GM18507 (cell line): ENCODE data around the gene SGF29.
"Not testable (repeated sequence)": the region's sequence is repeated elsewhere in the genome, so short reads cannot be mapped to it uniquely, and the experiment has no call there.

Experiments used
- DNase-seq: peaks from one replicate; pipeline ENCODE4 v3.0.0; 2011; ENCODE audit warnings: low read depth; ENCODE audit not compliant: insufficient read length; ENCODE audit errors: extremely low spot score
- FAIRE-seq: peaks from 2 replicates; lab custom pipeline; 2011; peaks lifted over from hg19 to GRCh38; lab: Jason Lieb, UNC

The SGF29 gene

DNA sequence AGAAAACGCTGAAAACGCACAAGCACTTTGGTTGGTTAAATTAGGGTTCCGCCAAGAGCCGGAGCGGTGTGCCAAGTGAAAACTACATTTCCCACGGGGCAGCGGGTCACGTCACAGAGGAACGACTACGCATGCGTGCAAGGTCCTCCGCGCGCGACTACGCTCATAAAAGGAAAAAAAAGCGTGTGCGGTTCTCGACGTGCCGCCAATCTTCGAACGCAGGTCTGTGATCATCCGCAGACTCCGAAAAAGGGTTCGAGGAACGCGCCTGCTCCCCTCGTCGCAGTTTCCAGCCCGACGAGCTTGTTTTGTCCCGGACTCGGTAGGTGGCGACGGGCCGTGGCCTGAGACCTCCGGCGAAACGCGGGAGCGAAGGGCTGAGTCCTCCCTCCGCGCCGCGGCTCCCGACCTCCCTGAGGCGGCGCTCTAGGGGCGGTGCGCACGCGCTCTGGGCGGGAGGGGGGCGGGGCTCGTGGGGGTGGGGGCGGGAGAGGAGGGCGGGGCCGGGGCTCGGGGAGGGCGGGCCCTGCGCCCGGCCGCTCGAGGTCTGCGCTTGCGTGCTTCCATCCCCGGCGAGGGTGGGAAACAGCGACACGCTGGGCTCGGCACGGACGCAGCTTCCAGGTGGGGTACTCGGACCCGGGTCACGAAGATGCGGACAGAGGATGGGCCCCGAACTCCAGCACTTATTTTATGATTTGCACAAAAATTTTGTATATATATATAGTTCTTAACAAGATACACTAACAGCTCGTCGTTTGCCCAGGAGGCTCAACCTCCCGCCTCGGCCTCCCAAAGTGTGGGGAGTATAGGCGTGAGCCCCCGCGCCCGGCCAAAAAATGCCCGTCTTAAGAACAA is at the start of gene SGF29:
Gene SGF29, plus strand, starts transcription at position 145 of the 858 bp plus-strand sequence. CDS start 27,150 bp downstream, outside the sequence.
- FAIRE-seq (peak; percentile 88), DNase-seq (peak; percentile 86)

DNA sequence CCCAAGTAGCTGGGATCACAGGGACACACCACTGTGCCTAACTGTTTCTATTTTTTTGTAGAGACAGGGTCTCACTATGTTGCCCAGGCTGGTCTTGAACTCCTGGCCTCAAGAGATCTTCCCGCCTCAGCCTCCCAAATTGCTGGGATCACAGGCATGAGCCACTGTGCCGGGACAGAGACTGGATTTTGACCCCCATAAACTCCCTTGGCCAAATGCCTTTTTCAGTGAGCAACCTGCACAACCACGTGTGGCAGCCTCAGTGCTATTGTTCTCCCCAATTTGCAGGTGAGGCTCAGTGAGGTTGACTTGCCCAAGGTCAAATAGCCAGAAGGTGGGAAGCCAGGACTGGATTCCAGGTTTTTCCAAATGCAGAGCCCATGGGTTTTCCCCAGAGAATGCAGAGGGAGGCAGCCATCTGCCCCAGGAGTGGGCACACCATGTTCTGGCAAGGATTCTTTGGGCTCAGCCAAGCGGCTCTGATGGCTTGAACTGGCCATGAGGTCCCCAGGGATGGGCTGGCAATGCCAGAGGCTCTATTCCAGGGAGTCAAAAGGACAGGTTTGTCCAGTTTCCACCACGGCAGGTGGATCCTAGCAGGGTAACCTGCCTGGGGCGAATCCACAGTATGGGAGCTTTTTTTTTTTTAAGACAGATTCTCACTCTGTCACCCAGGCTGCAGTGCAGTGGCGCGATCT is 48.9 kb upstream of the SGF29 start:
- no peak for FAIRE-seq
- no peak for DNase-seq

DNA sequence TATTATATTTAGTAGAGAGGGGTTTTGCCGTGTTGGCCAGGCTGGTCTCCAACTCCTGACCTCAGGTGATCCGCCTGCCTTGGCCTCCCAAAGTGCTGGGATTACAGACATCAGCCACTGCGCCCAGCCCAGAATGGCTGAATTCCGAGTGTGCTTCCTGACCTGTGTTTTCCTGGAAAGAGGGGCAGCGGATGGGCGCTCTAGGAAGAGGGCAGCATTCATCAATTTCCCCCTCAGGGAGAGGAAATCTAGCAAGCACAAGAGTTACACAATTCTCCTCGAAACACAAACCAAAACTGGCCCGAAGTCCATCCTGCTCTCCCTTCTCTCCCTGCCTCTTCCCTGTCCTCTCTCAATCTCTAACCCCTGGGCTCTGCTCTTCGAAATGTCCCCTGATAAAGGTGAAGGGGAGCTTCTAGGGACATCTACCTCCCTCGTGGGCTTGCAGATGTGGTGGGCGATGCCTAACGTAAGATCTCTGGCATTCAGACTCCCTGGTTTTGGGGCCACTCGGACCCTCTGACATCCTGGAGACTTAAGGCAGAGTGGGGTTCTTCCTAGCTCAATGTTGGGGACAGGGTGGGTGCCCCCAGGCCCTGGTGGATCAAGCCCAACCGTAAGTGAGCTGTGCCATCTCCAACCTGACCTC is 48.1 kb upstream of the SGF29 start:
- FAIRE-seq, result no peak
- DNase-seq, result no peak

DNA sequence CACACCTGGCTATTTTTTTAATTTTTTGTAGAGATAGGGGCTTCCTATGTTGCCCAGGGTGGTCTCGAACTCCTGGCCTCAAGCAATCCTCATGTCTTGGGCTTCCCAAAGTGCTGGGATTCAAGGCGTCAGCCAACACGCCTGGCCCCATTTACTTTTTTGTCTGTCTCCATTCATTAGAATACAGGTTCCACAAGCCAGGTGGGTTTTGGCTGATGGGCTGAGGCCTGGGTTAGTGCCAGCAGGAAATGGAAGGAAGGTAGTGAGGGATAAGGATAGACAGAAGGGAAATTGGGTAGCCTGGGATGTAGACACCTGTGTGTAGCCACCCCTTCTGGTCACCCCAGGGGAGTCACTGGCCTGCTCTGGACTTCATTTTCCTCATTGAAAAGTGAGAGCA is 42.7 kb upstream of the SGF29 start:
- FAIRE-seq (no peak), DNase-seq (no peak)

DNA sequence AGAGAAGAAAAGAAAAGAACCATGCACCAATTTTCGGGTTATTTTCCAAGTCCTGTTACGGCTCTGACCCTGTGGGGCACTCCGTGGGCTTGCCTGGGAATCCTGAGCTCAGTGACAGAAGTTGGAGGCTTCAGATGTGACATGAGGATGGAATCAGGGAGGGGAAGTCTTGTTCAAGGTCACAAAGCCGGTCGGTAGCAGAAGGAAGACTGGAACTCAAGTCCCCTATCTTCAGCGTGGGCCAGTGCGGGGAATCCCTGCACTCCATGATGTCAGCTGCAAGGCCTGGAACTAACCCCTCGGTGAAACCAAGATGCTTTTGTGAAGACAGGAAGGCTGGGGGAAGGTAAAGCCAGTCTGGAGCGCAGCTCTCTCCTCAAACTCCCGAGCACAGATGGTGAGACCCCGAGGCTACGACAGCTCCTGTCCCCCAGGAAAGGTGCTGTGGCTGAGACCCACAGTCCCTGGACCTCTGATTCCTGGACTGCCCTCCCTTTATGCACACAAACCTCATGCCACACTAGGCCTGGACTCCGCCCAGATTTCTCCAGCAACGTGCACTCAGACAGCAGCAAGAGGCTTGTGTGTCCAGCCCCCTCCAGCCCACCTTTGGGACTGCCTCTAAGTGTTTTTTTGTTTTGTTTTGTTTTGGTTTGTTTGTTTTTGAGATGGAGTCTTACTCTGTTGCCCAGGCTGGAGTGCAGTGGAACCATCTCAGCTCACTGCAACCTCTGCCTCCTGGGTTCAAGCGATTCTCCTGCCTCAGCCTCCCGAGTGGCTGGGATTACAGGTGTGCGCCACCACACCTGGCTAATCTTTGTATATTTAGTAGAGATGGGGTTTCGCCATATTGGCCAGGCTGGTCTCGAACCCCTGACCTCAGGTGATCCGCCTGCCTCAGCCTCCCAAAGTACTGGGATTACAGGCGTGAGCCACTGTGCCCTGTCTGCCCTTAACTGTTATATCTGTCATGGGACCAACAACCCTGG is 41.6 kb upstream of the SGF29 start:
- FAIRE-seq (no peak), DNase-seq (no peak)

DNA sequence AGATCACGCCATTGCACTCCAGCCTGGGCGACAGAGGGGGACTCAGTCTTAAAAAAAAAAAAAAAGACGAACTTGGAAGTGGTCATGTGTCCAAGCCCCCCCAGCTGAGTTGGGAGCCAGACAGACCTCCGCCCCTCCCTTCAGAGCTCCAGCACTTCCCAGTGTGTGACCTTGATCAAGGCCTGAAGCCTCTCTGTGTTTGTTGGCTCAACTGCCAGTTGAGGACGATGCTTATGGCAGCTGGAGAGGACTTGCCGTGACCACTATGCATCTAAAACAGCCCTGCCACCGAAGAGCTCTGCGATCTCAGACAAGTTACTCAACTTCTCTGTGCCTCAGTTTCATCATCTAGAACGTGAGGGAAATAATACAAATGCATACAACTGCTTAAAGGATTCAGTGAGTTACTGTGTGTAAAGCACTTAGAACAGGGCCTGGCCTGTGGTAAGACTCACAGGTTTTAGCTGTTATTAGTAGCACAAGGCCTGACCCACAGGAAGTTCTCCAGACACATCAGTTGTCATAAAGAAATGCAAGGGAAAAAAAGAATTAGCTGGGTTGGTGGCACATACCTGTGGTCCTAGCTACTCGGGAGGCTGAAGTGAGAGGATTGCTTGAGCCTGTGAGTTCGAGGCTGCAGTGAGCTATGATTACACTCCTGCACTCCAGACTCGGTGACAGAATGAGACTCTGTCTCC is 40.1 kb upstream of the SGF29 start:
- FAIRE-seq (no peak), DNase-seq (no peak)

DNA sequence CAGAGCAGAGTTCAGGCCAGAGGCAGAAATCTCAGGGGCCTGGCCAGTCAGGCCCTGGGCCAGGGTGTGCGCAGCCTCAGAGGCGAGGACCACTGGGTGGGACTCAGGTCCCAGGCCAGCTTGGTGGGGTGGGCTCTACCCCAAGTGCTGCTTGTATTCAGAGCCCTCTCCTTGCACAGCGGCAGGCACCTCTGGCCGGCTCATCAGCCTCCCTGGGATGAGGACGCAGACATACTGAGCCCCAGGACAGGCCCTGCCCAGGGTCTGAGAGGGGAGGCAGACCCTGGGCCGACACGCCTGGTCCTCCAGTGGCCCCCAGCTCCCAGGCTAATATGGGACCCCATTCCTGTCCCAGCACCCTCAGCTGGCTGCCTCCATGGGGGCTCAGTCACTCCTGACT is 39.5 kb upstream of the SGF29 start:
- DNase-seq (no peak), FAIRE-seq (no peak)

DNA sequence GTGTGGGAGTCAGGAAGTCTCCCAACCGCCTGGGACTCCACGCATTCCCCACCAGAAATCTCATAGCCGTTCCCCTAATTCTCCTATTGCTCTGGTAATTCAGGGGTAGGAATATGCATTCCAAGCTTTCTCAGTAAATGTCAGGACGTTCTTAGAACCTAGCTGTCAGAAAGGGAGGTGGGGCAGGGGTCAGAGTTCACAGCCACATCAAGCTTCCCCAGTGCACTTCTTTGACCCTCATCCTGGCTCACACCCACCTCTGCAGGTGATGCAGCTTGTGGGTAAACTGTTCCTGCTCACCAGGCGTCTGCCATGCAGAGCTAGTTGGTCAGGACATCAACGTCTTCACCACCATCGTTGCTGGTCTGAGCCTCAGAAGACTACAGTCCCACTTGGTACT is 33.0 kb upstream of the SGF29 start:
- FAIRE-seq, result no peak
- DNase-seq, result no peak

DNA sequence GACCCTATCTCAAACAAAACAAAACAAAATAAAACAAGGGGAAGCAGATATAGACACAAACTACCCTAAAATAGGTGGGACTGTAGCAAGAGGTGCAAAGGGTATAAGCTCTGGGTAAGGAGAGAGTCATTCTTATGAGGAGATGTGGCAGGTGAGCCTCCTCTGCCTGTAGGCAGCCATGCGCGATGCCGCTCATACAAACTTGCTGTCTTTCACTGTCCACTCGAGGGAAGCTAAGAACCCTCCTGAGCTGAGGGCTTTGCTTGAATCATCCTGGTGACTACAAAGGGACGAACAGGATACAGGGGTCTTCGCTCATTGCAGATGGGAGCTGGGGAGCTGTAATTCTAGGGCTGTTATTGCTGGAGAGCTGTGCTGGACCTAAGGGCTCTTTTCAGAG is 32.3 kb upstream of the SGF29 start:
- DNase-seq, result no peak
- FAIRE-seq, result no peak

DNA sequence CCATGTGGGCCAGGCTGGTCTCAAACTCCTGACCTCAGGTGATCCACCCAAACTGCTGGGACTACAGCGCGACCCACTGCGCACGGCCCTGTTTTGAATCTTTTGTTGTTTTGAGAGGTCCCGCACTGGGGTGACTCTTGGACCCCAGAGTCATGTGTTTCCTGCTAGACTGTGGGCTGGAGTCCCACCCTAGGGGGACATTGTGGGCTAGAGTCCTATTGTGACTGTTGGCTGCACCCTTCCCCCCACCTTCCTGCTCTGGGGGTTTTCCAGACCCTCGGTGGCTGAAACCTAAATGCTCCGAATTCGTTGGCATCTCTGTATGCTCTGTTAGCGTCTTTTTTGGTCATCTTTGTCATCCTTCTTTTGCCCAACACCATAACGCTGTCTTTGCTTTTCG is 30.9 kb upstream of the SGF29 start:
- FAIRE-seq (no peak), DNase-seq (no peak)

DNA sequence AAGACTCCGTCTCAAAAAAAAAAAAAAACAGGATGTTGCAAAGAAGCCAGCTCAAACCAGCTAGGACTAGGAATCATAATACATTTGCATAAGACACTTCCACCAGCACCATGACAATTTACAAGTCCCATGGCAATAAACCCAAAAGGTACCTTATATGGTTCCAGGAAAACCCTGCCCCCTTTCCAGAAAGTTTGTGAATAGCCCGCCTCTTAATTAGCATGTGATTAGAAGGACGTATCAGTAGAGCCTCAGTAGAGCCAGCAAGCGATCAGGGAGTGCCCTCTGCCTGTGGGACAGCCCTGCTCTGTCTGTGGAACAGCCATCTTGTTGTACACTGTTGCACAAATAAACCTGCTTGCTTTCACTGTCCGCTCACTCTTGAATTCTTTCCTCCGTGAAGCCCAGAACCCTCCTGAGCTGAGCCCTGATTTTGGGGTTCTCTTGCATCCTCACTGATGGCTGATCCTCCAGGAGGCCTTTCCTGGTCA is 29.0 kb upstream of the SGF29 start:
- FAIRE-seq (no peak), DNase-seq (no peak)

DNA sequence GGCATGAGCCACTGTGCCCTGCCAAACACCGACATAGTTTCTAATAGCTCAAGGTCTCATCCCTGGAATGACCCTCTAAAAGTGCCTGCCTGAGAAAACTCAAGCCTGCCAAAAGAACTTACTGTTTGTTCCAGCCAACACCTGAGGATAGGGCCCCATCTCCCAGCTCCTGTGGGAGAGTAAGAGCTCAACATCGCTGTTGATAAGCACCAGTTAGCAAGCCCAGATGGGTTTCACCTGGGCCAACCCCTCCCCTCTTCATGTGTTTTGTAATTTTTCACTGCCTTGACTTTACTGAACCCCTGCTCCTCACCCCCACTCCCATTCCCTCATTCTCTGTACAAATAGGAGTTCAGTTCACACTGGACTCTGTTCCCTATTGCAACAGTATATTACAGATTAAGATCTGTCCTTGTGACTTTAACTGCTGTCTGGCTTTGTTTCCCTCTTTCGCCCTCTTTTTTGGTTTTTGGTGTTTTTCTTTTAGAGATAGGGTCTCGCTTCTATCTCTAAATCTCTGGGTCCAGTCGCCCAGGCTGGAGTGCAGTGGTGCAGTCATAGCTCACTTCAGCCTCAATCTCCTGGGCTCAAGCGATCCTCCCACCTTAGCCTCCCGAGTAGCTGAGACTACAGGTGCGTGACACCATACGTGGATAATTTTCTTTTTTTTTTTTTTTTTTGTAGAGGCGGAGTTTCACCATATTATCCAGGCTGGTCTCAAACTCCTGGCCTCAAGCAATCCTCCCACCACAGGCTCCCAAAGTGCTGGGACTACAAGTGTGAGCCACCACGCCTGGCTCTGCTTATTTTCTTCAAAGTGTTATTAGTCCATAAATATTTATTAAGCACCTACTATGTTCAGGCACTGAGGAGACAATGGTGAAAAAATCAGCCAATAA is 27.3 kb upstream of the SGF29 start:
- FAIRE-seq (no peak), DNase-seq (no peak)

DNA sequence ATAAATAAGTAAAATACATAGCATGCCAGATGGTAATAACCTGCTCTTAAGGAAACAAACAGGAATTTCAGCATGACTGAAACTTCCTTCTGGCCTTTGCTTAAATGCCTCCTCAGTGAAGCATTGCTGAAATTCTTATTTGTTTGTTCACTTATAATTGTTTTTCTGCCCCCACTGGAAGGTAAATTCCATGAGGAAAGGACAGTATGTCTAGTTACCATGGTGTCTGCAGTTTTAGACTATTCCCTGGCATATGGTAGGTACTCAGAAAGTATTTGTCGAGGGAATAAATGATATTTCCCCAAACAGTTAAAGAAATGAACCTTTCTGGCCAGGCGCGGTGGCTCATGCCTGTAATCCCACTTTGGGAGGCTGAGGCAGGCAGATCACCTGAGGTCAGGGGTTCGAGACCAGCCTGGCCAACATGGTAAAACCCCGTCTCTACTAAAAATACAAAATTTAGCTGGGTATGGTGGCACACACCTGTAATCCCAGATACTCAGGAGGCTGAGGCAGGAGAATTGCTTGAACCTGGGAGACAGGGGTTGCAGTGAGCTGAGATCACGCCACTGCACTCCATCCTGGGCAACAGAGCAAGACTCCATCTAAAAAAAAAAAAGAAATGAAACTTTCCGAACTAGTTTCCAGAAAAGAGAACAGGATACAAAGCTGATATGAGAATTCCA is 26.5 kb upstream of the SGF29 start:
- DNase-seq, FAIRE-seq: not testable (repeated sequence)

DNA sequence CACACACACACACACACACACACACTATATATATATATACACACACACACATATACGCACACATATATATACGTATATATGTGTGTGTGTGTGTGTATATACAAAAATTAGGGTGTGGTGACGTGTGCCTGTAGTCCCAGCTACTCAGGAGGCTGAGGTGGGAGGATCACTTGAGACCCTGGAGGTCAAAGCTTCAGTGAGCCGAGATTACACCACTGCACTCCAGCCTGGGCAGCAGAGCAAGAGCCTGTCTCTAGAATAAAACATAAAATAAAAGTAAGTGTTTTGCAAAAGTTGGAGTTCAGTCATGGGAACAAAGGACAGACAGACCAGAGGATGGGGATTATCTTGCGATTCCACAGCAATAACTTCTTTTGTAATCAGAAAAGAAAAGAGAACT is 25.7 kb upstream of the SGF29 start:
- DNase-seq (no peak), FAIRE-seq (no peak)

DNA sequence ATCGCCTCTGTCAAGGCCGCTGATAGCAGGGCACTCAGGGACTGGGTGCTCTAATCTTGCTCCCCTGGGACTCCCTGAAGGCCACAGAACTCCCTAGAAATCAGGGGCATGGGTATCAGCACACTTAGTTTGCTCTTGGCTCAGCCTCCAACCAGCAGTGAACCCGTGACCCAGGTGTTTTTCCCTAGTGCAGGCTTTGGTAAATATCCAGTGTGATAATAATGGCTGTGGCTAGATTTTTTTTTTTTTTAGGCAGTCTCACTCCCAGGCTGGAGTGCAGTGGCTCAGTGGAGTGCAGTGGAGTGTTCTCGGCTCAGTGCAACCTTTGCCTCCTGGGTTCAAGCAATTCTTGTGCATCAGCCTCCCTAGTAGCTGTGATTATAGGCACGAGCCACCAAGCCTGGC is 25.3 kb upstream of the SGF29 start:
- no peak for FAIRE-seq
- no peak for DNase-seq

DNA sequence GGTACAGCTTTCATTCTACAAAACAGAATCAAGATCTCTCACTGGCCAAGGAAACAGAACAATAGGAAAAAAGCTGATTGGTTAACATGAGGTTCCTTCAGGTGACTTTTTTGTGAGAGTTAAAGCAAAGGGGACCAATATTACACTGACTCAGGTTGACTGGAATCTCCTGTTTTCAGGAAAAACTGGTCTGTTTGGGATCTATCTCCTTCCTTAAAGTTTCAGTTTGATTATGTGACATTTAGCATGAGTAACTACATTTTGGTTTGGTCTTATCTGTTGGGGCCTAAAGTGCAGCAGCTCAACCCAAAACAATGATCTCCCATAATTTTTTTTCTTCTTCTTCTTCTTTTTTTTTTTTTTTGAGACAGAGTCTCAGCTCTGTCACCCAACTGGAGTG is 24.6 kb upstream of the SGF29 start:
- FAIRE-seq, result no peak

More for the DNA sequence above, 24.6 kb upstream of the SGF29 start:
- DNase-seq, result no peak
